Measurements from ENCODE around the gene MPG. TPM values are rescaled to one million over a fixed set of nuclear protein-coding genes. Genes with fewer than 3 reads are reported as not detected.

MPG gene
- total RNA-seq, 1 experiment from 2014 or later = 60.0 TPM

DNA sequence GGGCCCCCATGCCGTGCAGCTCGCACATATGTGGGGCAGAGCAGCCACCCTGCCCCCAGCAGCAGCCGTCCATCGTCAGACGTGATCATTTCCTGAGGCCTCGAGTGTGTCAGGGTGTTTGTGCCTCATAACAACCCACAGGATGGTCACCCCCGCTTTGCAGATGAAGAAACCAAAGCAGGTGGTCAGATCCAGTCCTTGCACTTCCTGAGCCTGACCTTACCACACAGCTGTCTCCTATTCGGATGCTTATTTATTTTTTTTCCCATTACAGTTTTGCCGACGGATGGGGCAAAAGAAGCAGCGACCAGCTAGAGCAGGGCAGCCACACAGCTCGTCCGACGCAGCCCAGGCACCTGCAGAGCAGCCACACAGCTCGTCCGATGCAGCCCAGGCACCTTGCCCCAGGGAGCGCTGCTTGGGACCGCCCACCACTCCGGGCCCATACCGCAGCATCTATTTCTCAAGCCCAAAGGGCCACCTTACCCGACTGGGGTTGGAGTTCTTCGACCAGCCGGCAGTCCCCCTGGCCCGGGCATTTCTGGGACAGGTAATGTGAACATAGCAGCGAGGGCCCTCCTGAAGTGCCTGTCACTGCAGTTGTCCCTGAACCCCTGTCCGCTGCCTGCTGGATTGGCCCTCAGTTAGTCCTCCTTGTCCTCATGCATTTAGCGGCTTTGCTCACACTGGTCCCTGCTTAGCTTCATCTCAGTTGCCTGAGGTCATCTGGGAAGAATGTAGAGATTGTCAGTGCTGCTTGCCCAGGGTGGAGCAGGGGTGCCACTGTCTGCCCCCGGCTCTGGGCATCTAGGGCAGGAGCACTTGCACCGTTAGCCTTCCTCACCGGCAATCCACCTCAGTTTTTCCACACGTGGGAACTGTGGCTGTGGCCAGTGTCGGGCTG is 1.4 kb downstream of the MPG start (continued):
- TF ChIP-seq ZNF532 (CRISPR knock-in tag; IDR thresholded peaks at IDR 0.05; ENCODE audit: borderline replicate concordance) = no peak
- TF ChIP-seq ZNF423 (CRISPR knock-in tag; IDR thresholded peaks at IDR 0.05) = no peak
- no peak for TF ChIP-seq E2F4 (CRISPR knock-in tag; IDR thresholded peaks at IDR 0.05; ENCODE audit: borderline replicate concordance, low read depth)
- TF ChIP-seq, protein P1, sequence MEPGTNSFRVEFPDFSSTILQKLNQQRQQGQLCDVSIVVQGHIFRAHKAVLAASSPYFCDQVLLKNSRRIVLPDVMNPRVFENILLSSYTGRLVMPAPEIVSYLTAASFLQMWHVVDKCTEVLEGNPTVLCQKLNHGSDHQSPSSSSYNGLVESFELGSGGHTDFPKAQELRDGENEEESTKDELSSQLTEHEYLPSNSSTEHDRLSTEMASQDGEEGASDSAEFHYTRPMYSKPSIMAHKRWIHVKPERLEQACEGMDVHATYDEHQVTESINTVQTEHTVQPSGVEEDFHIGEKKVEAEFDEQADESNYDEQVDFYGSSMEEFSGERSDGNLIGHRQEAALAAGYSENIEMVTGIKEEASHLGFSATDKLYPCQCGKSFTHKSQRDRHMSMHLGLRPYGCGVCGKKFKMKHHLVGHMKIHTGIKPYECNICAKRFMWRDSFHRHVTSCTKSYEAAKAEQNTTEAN (CRISPR knock-in tag; IDR thresholded peaks at IDR 0.05) = no peak
- TF ChIP-seq, protein P2, sequence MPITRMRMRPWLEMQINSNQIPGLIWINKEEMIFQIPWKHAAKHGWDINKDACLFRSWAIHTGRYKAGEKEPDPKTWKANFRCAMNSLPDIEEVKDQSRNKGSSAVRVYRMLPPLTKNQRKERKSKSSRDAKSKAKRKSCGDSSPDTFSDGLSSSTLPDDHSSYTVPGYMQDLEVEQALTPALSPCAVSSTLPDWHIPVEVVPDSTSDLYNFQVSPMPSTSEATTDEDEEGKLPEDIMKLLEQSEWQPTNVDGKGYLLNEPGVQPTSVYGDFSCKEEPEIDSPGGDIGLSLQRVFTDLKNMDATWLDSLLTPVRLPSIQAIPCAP (CRISPR knock-in tag; IDR thresholded peaks at IDR 0.05) = no peak

- H3K27me3 Mint-ChIP-seq (ENCODE audit: low read depth) = no peaks in the 10 kb centered on the region
- no peak for DNase-seq (ENCODE audit: low spot score)
- ATAC-seq = no peak
- ChIA-PET POLR2A (interaction anchor here (1.2 kb wide), 1 partner anchor 11 kb away, joined by 3 read pairs; no protein-coding TSS in a partner anchor), CTCF (interaction anchor here (0.8 to 8.2 kb wide), 4 partner anchors 8 to 300 kb away, joined by 3 to 63 read pairs (median 18); no protein-coding TSS in a partner anchor)
- H3K36me3 Mint-ChIP-seq = peaks cover 13% of the 10 kb centered on the region
- peaks cover 18% of the 10 kb centered on the region for H3K4me1 Mint-ChIP-seq
- H3K9me3 Mint-ChIP-seq = no peaks in the 10 kb centered on the region
- H3K4me3 Mint-ChIP-seq = no peak overlapping the region
- H3K27ac Mint-ChIP-seq = no peak overlapping the region
- TF ChIP-seq MXD4 (CRISPR knock-in tag; IDR thresholded peaks at IDR 0.05; ENCODE audit: borderline replicate concordance) = no peak
- no peak for TF ChIP-seq GTF2I (CRISPR knock-in tag; conservative IDR thresholded peaks at IDR 0.05)
- no peak for TF ChIP-seq TCF7 (CRISPR knock-in tag; IDR thresholded peaks at IDR 0.05; ENCODE audit: low read depth)
- no peak for TF ChIP-seq MAX (CRISPR knock-in tag; IDR thresholded peaks at IDR 0.05)
- no peak for TF ChIP-seq ZNF416 (CRISPR knock-in tag; IDR thresholded peaks at IDR 0.05)
- no peak for TF ChIP-seq ZBTB21 (CRISPR knock-in tag; IDR thresholded peaks at IDR 0.05; ENCODE audit: borderline replicate concordance)
- TF ChIP-seq AFF4 (CRISPR knock-in tag; IDR thresholded peaks at IDR 0.05; ENCODE audit: borderline replicate concordance) = no peak
- TF ChIP-seq, protein P3, sequence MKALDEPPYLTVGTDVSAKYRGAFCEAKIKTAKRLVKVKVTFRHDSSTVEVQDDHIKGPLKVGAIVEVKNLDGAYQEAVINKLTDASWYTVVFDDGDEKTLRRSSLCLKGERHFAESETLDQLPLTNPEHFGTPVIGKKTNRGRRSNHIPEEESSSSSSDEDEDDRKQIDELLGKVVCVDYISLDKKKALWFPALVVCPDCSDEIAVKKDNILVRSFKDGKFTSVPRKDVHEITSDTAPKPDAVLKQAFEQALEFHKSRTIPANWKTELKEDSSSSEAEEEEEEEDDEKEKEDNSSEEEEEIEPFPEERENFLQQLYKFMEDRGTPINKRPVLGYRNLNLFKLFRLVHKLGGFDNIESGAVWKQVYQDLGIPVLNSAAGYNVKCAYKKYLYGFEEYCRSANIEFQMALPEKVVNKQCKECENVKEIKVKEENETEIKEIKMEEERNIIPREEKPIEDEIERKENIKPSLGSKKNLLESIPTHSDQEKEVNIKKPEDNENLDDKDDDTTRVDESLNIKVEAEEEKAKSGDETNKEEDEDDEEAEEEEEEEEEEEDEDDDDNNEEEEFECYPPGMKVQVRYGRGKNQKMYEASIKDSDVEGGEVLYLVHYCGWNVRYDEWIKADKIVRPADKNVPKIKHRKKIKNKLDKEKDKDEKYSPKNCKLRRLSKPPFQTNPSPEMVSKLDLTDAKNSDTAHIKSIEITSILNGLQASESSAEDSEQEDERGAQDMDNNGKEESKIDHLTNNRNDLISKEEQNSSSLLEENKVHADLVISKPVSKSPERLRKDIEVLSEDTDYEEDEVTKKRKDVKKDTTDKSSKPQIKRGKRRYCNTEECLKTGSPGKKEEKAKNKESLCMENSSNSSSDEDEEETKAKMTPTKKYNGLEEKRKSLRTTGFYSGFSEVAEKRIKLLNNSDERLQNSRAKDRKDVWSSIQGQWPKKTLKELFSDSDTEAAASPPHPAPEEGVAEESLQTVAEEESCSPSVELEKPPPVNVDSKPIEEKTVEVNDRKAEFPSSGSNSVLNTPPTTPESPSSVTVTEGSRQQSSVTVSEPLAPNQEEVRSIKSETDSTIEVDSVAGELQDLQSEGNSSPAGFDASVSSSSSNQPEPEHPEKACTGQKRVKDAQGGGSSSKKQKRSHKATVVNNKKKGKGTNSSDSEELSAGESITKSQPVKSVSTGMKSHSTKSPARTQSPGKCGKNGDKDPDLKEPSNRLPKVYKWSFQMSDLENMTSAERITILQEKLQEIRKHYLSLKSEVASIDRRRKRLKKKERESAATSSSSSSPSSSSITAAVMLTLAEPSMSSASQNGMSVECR (CRISPR knock-in tag; IDR thresholded peaks at IDR 0.05; ENCODE audit: borderline replicate concordance) = no peak
- no peak for TF ChIP-seq GRHL2 (CRISPR knock-in tag; IDR thresholded peaks at IDR 0.05; ENCODE audit: insufficient replicate concordance, severe bottlenecking)
- TF ChIP-seq ETV6 (CRISPR knock-in tag; IDR thresholded peaks at IDR 0.05) = no peak
Measured at GRCh38 chr16:83060-83603, 5.1 kb downstream of the MPG start.

All from WTC11 (cell line).